ENCODE data around the gene CDH11.

Gene CDH11

DNA sequence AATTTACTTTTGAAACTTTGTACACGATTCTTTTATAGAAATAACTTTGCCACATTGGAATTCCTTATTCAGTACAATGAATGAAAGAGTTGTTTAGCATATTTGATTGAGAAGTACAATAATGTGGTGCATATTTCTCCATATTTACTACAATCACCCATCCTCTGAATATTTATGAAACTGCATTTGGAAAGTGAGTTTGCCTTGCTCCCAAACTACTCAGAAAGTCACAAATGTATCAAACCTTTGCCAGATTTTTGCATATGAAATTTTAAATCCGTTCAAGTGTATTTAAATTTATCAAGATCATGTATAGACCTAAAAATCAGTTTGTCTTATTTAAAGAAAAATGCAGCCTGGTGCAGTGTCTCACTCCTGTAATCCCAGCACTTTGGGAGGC lies 148.7 kb downstream of the CDH11 start:
- no peak for FAIRE-seq

DNA sequence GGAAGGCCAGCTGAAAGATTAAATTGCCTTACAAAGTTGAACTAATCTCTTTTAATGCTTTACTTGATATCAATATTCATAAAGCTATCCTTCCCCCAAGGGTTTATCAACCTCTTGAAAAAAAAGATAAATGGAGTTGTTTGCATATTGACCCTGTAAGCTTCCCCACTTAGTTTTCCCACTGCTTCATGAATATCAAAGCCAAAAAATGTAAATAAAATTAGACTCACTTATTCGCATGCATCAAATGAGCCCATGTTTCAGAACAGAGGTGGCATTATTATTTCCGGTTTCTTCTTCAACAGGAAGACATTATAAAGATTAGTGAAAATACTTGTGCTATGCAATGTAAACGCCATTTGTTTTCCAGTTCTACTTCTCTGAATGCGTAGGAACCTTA lies 150.7 kb downstream of the CDH11 start:
- FAIRE-seq = no peak

DNA sequence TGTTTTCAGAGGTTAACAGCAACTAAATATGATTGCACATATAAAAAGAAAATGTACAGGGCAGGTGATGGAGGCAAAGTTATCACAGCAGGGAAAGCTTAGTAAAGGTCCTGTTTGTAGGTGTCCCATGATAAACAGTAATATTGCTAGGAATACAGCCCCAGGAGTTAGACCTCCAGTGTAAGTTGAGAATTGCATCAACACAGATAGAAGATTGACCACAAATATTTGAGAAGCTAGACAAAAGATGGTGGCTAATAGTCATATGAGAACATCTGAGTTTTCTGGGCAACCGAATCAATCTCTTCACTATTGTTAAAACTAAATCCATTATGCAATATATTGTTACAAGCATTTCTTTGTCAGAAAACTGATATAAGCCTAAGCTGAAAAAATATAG lies 152.6 kb downstream of the CDH11 start:
- FAIRE-seq = no peak

DNA sequence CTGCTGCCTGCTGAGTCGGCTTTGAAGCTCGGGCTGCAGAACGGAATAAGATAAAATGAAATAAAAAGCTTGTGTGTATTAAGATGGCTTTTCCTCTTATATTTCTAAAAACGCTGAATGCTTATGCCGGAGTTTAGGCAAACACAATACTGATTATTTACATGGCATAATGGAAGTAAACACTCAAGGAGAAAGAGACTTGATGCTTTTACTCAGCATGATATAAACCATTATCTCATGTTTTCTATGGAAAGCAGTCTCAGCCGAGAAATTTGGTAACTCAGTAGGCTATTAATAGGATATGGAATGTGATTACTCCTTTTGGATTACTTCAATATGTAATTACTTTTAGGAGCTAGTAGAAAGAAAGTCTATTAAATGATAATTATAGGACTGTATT lies 153.3 kb downstream of the CDH11 start:
- no peak for FAIRE-seq

DNA sequence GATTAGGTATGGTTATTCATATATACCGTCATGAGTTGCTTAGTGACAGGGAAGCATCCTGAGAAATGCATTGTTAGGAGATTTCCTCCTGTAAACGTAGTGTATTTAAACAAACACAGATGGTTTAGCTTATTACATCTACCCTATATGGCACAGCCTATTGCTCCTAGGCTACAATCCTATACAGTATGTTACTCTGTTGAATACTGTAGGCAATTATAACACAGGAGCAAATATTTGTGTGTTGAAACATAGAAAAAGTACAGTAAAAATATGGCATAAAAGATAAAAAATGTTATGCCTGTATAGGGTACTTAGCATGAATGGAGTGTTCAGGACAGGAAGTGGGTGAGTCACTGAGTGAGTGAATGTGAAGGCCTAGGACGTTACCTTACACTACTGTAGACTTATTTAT lies 157.7 kb downstream of the CDH11 start:
- no peak for FAIRE-seq

DNA sequence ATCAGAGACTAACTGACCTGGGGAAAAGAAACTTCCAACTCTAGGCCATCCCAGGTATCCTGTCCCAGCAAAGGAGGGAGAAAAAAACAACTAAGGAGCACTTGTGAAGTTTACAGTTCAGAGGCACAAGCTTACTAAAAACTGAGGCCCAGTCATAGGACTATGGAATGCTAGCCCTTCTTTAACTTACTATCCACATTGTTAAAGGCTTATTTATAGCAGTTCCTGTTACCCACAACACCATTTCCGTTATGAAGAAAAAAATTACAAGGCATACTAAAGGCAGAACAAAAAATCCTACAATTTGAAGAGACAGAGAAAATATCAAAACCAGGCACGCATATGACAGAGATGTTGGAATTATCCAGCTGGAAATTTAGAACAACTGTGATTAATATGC lies 159.1 kb downstream of the CDH11 start:
- FAIRE-seq = no peak

DNA sequence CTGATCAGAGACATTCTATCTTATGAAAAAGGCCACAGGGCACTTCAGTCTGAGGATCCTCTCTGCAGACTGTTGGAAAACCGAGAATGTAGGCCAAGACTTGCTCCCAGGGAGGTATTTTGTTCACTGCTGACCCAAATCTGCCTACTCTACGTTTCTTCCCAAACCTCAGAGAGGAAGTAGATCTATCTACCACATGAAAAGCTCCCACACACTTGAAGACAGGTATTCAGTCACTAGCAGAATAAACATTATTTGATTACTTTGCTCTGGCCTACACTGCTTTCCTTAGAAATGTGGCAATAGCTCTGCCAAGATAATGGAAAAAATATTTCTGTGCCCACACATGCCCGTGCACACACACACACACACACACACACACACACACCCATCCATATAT lies 164.6 kb downstream of the CDH11 start:
- no peak for FAIRE-seq

DNA sequence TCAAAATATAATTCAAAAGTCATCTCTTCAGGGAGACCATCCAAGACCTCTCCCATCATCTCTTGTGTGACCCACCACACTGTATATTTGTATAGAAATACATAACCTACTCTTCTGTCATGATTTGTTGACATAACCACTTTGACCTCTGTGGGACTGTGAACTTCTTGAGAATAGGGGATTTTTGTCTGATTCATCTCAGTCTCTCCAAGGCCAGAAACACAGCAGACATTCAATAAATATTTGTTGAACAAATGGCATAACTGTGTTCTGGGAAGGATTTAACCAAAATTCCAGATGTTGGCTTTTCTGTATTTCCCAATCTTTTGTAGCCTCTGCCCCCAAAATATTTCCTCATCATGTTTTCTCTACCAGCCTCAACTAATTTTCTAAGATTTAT lies 169.7 kb downstream of the CDH11 start:
- no peak for FAIRE-seq

DNA sequence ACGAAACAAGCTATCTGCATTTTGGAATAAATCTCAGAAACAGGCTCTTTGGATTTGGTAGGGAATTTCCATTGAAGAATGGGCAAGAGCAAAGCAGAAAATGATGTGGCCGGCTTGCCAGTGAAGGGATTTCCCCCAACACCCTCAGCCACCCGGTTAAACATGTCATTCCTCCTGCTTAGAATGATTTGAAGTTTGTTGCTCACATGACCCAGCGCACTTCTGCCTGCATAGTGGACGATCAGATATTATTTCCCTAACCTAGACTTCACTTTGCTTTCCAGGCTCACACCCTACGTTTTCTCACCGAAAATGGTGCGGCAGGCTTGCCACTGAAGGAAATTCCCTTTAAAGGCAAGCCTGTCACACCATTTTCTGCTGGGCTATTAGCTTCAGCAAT lies 170.7 kb downstream of the CDH11 start:
- FAIRE-seq = no peak

DNA sequence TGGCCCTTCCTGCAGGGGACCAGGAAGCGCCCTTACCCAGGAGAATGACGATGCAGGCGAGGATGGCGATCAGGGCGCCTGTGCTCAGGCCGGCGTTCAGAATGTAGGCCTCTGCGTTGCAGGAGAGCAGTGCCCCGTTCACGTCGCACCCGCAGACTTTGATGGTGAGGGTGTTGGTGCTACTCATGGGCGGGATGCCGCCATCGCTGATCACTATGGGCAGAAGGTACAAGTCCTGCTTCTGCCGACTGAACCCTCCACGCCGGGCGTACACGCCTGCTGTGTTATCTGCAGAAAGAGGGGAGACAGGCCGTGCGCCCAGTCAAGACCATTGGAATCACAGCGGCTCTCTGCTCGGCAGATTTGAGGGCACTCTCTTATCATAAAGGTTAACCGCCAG lies 171.1 kb downstream of the CDH11 start:
- FAIRE-seq = no peak

DNA sequence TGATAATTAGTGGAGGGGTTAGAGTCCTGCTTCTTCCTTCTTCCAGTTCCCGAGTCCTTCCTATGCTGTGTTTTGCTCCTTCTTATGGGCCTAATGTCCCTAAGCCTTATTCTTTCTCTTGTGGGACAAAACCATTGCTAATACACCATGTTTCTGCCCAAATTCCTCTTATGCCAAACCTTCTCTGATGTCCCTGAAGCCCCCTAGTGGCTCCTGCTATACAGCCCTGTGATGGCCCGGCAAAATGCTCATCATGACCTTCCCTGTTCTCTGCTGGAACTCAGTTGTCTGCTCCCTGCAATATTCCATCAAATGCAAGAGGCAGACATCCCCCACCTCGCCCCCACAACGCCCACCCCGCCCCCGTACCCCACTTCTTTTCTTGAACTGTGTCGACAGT lies 171.6 kb downstream of the CDH11 start:
- no peak for FAIRE-seq

DNA sequence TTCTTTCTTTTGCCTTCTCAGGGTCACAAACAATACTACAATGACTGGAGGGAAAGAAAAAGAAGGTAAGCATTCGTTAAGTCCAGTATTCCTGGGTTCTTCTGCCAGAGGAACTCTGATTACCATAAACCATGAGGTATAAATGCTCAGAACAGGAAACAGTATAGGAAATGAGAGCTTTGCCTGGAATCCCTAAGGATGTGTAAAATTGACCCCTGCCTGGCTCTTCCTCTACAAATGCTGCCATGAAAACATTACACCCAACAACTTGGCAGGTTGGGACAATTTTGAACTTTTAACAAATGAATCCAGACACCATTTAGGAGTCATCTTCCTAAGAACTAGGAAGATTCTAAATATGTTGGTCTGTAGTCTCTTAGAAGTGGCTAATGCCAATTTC lies 173.8 kb downstream of the CDH11 start:
- no peak for FAIRE-seq

DNA sequence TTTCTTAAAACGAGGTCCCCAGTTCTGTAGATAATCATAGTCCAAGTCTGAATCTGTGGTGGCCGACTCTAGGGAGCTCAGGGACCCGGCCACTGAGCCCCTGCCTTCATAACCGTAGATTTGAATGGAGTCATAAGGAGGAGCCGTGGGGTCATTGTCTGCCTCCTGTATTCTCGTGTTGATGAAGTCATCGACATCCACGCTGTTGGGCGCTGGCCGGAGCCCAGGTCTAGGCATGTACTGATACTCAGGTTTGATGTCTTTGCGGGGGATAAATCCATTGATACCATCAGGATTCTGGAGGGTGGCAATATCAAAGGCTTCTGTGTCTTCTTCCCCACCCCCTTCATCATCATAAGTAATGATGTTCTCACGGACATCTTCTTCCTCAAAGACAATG lies 174.2 kb downstream of the CDH11 start:
- no peak for FAIRE-seq

DNA sequence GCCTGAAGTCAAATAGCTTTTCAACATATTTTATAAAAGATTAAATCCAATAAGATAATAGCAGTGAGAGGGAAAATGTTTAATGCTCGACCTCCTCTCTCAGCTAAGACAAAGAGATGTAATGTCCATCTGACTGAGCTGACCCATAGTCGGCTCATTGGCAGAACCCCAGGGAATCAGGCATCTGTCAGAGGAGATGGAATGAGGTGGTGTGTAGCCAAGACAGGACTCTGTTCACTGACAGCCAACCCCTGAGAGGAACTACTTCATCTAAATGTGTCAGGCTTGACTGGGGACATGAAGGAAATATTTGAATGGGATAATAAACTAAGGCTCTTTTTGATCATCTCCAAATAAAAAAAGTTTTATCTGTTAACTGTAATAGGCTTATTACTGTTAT lies 188.0 kb downstream of the CDH11 start:
- no peak for FAIRE-seq

DNA sequence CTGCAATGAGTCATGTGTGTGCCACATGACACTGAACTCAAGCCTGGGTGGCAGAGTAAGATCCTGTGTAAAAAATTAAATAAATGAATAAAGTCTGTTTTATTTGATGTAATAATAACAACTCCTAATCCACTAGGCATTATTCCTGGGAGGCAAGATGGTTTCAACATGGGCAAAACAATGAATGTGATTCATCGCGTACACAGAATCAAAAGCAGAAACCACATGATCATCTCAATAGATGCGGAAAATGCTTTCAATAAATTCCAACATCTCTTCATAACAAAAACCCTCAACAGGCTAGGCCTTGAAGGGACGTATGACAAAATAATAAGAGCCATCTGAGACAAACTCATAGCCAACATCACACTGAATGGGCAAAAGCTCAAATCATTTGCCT lies 195.4 kb downstream of the CDH11 start:
- no peak for FAIRE-seq

DNA sequence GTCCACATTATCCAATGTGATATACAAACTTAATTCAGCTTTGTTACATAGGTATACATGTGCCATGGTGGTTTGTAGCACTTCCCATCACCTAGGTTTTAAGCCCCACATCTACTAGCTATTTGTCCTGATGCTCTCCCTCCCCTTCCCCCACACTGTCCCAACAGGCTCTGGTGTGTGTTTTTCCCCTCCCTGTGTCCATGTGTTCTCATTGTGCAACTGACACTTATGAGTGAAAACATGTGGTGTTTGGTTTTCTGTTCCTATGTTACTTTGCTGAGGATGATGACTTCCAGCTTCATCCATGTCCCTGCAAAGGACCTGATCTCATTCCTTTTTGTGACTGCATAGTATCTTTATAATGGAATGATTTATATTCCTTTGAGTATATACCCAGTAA lies 196.7 kb downstream of the CDH11 start:
- no peak for FAIRE-seq

DNA sequence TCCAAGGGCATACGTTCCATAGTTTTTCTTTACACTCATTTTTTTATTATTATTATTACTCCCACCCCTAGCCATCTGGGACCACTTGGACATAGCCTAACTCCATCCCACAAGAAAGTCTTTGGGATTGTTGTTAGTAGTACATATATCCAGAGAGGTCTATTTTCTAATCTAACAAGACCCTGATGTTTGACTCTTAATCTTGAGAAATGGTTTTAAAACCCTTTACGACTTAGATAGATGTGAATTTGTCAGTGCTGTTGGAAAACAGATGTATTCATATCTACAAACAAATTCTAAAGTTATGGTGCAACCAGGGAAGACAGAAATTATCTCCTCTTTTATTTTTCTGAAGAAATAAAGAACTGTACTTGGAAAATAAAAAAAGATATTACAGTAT lies 197.8 kb downstream of the CDH11 start:
- no peak for FAIRE-seq

DNA sequence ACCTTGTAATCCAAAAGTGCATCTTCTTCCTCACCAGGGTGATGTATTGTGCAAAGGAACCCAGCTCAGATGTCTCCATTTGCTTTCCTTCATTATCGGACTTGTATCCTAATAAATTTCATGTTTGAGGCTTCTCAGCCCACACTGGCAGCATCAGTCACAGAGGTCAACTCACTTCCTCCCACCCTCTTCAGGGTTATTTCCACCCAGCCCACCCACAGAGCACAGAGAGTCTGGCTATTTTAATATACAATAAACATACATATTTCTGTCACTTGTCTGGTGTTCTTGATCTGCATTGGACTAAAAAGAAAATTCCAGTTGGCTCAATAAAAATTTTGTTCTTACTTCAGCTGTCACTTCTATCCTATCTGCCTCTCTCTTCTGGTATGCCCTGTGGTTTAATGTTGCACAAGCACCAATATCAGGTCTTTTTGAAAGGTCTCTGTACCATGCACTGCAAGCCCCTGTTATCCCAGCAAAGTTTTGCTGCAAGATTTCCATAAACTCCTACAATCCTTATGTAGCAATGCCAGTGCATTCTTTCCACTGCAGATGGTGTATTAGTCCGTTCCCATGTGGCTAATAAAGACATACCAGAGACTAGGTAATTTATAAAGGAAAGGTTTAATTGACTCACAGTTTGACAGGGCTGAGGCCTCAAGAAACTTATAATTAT lies 201.8 kb downstream of the CDH11 start:
- no peak for FAIRE-seq

DNA sequence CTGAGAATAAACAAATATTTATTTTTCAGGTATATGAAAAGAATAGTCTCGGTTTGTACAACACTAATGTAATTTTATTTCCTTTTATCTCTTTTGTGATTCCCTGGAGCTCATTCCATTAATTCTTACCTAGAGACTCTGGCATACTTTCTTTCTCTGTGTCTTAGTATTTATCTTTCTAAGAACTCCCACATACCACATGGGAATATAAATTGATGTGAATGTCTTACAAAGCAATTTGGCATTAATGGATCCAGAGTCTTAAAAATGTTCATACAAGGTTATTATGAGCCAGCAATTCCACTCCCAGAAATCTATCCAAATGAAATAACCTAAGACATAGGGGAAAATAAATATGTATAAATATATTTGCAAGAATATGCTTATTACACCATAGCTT lies 202.7 kb downstream of the CDH11 start:
- no peak for FAIRE-seq

DNA sequence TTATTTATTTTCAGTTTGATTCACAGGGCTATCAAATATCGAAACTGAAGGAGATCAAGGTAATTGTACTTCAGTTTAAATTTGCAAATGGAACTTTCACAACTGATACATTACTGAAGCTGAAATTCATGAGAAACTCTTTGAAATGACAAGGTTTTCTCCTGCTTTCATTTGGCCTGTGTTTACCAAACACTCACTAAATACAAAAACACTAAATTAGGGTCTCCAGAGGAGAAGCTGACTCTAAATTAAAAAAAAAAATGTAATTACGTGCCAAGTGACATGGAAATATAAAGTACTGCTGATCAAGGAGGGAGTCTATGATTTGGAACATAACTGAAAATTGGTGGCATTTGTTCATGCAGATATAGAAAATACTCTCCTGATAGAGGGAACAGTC lies 205.8 kb downstream of the CDH11 start:
- FAIRE-seq = no peak

DNA sequence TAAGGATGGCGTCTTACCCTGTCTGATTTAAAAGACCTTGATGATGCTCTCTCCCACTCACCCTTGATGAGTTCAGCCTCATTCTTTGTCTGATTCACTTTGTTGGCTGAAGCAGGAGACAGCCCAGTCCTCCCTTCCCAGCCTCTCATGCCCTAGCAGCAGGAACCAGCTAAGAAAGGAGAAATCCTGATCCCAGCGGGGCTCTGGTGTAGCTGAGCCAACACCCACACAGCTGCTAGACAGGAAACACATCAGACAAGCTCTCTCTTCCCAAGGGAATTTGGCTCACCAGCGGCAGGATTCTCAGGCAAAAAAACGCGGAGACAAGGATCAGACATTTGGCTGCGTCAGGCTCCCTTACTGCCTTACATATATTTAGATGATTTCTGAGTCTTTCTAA lies 211.5 kb downstream of the CDH11 start:
- FAIRE-seq = no peak

DNA sequence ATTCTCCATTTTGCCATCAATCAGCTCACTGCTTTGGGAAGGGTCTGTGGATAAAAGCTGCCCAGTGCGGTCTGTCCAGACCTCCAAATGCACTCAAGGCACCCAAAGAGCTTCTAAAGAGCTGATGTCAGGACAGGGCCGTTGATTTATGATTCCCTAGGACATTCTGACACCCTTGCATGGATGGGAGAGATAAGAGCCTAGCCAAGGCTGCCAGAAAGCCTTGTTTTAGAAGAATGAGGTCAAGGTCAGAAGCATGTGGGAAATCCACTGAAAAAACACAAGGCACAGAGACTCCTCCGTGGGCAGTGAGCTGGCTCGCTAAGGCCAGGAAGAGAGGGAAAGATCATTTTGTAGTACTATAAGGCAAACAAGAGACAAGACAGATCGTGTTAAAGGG lies 214.0 kb downstream of the CDH11 start:
- FAIRE-seq = no peak

DNA sequence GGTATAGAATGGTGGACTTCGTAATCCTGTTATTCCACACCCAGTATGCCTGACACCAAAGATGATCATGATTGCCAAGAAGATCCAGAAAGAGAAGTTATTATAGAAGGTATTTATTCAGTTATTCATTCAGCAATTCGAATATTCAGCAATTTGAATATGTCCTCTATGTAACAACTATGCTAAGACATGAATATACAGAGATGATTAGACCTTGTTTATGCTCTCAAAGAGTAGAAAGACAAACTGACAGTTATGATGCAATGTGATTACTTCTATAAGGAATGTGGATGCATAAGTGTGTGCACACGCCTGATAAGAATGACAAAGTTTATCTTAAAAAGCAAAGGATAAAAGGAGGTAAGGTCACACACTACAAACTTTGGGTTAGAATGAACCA lies 218.1 kb downstream of the CDH11 start:
- no peak for FAIRE-seq

DNA sequence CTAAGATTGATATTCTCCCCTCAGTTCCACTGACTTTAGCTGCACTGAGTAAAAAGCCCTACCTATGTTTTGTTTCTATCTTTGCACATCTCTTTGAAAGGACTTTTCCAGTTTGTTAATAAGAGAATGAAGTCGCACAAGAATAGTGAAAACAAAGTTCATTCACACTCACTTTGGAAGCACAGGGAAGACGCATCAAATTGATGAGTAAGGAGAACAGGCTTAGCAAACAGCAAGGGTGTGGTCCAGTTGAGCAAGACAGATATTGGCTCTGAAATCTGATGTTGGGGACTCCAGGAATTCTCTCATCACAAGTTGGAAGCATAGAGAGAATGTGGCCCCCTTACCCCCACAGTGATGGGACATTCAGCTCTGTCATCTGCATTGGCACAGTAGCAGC lies 221.3 kb downstream of the CDH11 start:
- FAIRE-seq = no peak

DNA sequence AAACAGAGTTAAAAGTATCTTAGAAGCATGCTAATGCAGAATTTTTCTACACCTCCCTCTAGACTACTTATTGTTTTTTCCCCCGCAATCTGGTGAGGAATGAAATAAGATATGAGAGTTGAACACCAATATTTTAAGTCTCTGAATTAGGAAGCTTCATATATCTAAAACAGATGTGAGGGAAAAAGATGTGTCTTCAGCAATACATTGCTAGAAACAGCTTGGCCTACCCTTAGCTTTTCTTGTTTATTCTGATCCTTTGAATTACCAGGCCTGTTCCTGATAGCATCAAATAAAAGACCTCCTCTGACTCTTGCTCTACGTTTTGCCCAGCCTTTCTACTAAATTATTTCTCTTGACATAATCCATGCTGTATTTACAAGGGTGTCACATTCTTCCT lies 221.8 kb downstream of the CDH11 start:
- FAIRE-seq = no peak

DNA sequence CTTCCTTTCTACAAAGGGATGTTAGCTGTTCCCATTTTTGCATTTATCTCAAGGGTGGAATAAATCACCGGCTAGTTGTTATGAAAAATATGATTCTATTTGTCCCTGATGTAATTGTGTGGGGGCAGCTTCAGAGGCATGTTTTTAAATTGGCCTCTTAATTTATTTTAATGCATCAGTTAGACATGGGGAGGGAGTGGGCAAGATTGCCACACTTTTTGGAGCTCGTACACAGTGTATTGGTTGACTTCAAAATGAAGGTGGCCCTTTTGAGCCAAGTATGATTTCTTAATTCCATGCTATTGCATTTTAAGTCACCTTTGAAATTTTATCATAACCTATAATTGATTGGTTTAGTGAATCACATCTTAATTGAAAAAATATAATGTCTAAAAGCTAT lies 223.7 kb downstream of the CDH11 start:
- FAIRE-seq = no peak
